Adrenal gland (tissue), 12 donors: ENCODE data around the gene KCNJ4. TPM values are rescaled to one million over a fixed set of nuclear protein-coding genes. Genes with fewer than 3 reads are reported as not detected.

ENCODE experiments used
- DNase-seq, 7 donors: peaks; one replicate each; pipeline ENCODE4 v3.0.0-alpha.2; 2019 to 2020
- H3K27ac ChIP-seq, 5 donors: fragments of 200-600 bp; sonication (generic) in 4 of 5; 1 replicate in 3 of 5; 2 replicates in 2 of 5; pipeline versions ENCODE4 v1.5.1 to v1.8.0; 2016 to 2020; ENCODE audit warnings: mild to moderate bottlenecking in 1 of 5
- H3K27me3 ChIP-seq: fragments of 200-600 bp; 2 replicates; pipeline ENCODE4 v1.8.0; 2021
- H3K36me3 ChIP-seq, 2 donors: fragments of 200-600 bp; replicated peaks in 1 of 2; 1 replicate in 1 of 2; 2 replicates in 1 of 2; pipeline versions ENCODE4 v1.5.1 to v1.8.0; 2018 to 2022
- H3K4me1 ChIP-seq, 2 donors: fragments of 200-600 bp; replicated peaks in 1 of 2; 1 replicate in 1 of 2; 2 replicates in 1 of 2; pipeline versions ENCODE4 v1.5.1 to v1.8.0; 2018 to 2021
- H3K4me3 ChIP-seq, 4 donors: fragments of 200-600 bp; sonication (generic) in 3 of 4; one replicate each; pipeline ENCODE4 v1.5.1; 2016 to 2018
- H3K9me3 ChIP-seq, 3 donors: fragments of 200-600 bp; sonication (generic) in 1 of 3; replicated peaks in 1 of 3; 1 replicate in 2 of 3; 2 replicates in 1 of 3; pipeline versions ENCODE4 v1.5.1 to v1.8.0; 2016 to 2021
- CTCF ChIP-seq, 6 experiments: fragments of 450-650 bp in 4 of 6; fragments of 200-600 bp in 2 of 6; sonication (generic) in 1 of 6; IDR thresholded peaks; 1 replicate in 5 of 6; 2 replicates in 1 of 6; pipeline versions ENCODE4 v1.5.1 to v1.8.0; 2016 to 2021; ENCODE audit warnings: antibody characterized with exemption in 6 of 6, mild to moderate bottlenecking in 2 of 6, moderate library complexity in 1 of 6
- POLR2A ChIP-seq, 2 donors: fragments of 450-650 bp; IDR thresholded peaks; one replicate each; pipeline ENCODE4 v1.6.1; 2017; ENCODE audit warnings: antibody characterized with exemption in 2 of 2, mild to moderate bottlenecking in 2 of 2, moderate library complexity in 1 of 2
- WGBS, 4 donors: extraction: QIAGEN DNeasy Blood & Tissue Kit in 2 of 4; methylation state at CpG; one replicate each; pipeline versions ENCODE4 v1.1.5 to v1.1.7; 2013 to 2017; 5-methylcytosine and 5-hydroxymethylcytosine counted together
- intact Hi-C, 2 donors: fragments of 100-400 bp; cut with DNase I; formaldehyde crosslinking; loops; one replicate each; pipeline versions ENCODE4 v1.14.1 to v1.15.0; 2022 to 2023
- polyA plus RNA-seq, 3 donors: library from polyadenylated mRNA; stranded (reverse); fragments of 200-250 nt in 2 of 3; fragments of 350-450 nt in 1 of 3; fragmentation: Illumina TruSeq in 1 of 3; extraction: RNeasy Lipid Tissue Mini Kit (QIAGEN cat#74804) in 1 of 3; gene quantifications; one replicate each; pipeline ENCODE4 v1.2.3, GENCODE V29; 2013 to 2014
- total RNA-seq, 9 donors: library from RNA; depleted of rRNA in 4 of 9; stranded (reverse); fragments of >200 nt in 4 of 9; fragments of 120-200 nt in 1 of 9; fragmentation: NEBNext Ultra II Directional in 1 of 9; extraction: Animal tissue kit (Norgen Biotek cat#: 25700) in 1 of 9; gene quantifications; one replicate each; pipeline versions ENCODE4 v1.1.0 to v1.2.4, GENCODE V29; 2013 to 2023
- donor health status: healthy with polysubstance abuse.
- donor health status: Bipolar disorder and iron deficiency.
- donor health status: DM: yes; HTN: yes; CAD: no.
- donor health status: DM: no; HTN: no; CAD: no.
- donor health status: DM: no; HTN: no; CAD: no.
- donor health status: DM: yes; HTN: yes; CAD: no.

KCNJ4 gene
- total and polyA plus RNA-seq, 12 donors, result 0.07 to 0.56 (median 0.28) TPM; not detected in 5

GRCh38 chr22:38419121-38419857 lies 35.7 kb downstream of the KCNJ4 start:
- TF ChIP-seq POLR2A (IDR thresholded peaks at IDR 0.05) (no peak), CTCF (IDR thresholded peaks at IDR 0.05) (no peak)
- Histone ChIP-seq H3K9me3 (no peaks in the 10 kb centered on the region), H3K4me3 (no peak overlapping the region), H3K4me1 (no peaks in the 10 kb centered on the region), H3K27ac (no peak overlapping the region), H3K36me3 (no peaks in the 10 kb centered on the region), H3K27me3 (no peaks in the 10 kb centered on the region)
- WGBS, 4 donors, result 81 to 87% (median 85%) methylated on average over 9 to 14 of the region's 14 CpGs
- DNase-seq, result no peak
- intact Hi-C loops, result no loop called here

GRCh38 chr22:38418589-38418988 lies 36.4 kb downstream of the KCNJ4 start:
- Histone ChIP-seq H3K27ac (no peak overlapping the region), H3K9me3 (no peaks in the 10 kb centered on the region), H3K4me1 (no peaks in the 10 kb centered on the region), H3K4me3 (no peak overlapping the region), H3K36me3 (no peaks in the 10 kb centered on the region), H3K27me3 (no peaks in the 10 kb centered on the region)
- WGBS, 4 donors, result 90 to 98% (median 93%) methylated on average over 5 to 14 of the region's 14 CpGs
- no peak for DNase-seq
- intact Hi-C loops, result no loop called here
- no peak for TF ChIP-seq CTCF (IDR thresholded peaks at IDR 0.05)
- TF ChIP-seq POLR2A (IDR thresholded peaks at IDR 0.05), result no peak

GRCh38 chr22:38417252-38418060 lies 37.5 kb downstream of the KCNJ4 start:
- Histone ChIP-seq H3K36me3 (no peaks in the 10 kb centered on the region), H3K27me3 (no peaks in the 10 kb centered on the region), H3K27ac (no peak overlapping the region), H3K4me1 (peaks cover 2 to 6% of the 10 kb centered on the region in 2 donors), H3K4me3 (no peak overlapping the region), H3K9me3 (no peaks in the 10 kb centered on the region)
- intact Hi-C loops, result no loop called here
- 81 to 87% (median 85%) methylated on average over 15 to 16 of the region's 16 CpGs for WGBS, 4 donors
- no peak for TF ChIP-seq POLR2A (IDR thresholded peaks at IDR 0.05)
- no peak for TF ChIP-seq CTCF (IDR thresholded peaks at IDR 0.05)
- peak in 1 of 7 donors; percentile 8 for DNase-seq

- Histone ChIP-seq H3K4me3 (no peak overlapping the region), H3K27ac (no peak overlapping the region), H3K4me1 (peaks cover 4 to 8% of the 10 kb centered on the region in 2 donors), H3K9me3 (no peaks in the 10 kb centered on the region), H3K27me3 (no peaks in the 10 kb centered on the region), H3K36me3 (no peaks in the 10 kb centered on the region)
- intact Hi-C loops, result no loop called here
- TF ChIP-seq POLR2A (IDR thresholded peaks at IDR 0.05) (no peak), CTCF (IDR thresholded peaks at IDR 0.05) (no peak)
- WGBS, 4 donors, result 84 to 91% (median 87%) methylated on average over 14 to 18 of the region's 18 CpGs
- peak in 2 of 7 donors; percentile 5 to 9 for DNase-seq
These were observed 38.3 kb downstream of the KCNJ4 start for GRCh38 chr22:38416621-38417251.
